ENCODE data around the gene PALLD.

- no peak for TF ChIP-seq POLR2AphosphoS5 (IDR thresholded peaks at IDR 0.05; ENCODE audit: borderline replicate concordance, low read depth, low read length)
- no peak for TF ChIP-seq EZH2 (IDR thresholded peaks at IDR 0.05)
Observed at GRCh38 chr4:168615294-168616065, 118.6 kb downstream of the PALLD start.

Data from SK-N-MC (cell line).